Mucosa of descending colon (tissue), 3 donors: Measurements from ENCODE around the gene HIPK2. TPM values are rescaled to one million over a fixed set of nuclear protein-coding genes. Genes with fewer than 3 reads are reported as not detected.

Experiments
- ATAC-seq: fragments of 200-7000 bp; cut with Tn5 transposase; one replicate; pipeline ENCODE4 v1.9.1; 2020; ENCODE audit warnings: mild to moderate bottlenecking, moderate library complexity
- DNase-seq, 3 donors: peaks; one replicate each; pipeline ENCODE4 v3.0.0-alpha.2; 2020
- H3K36me3 ChIP-seq: fragments of 200-600 bp; one replicate; pipeline ENCODE4 v1.8.0; 2021; ENCODE audit warnings: low read depth, mild to moderate bottlenecking
- H3K4me1 ChIP-seq: fragments of 200-600 bp; one replicate; pipeline ENCODE4 v1.8.0; 2021; ENCODE audit warnings: low read depth, mild to moderate bottlenecking
- H3K4me3 ChIP-seq: fragments of 200-600 bp; one replicate; pipeline ENCODE4 v1.8.0; 2021; ENCODE audit warnings: mild to moderate bottlenecking
- H3K9me3 ChIP-seq: fragments of 200-600 bp; one replicate; pipeline ENCODE4 v1.8.0; 2021; ENCODE audit warnings: mild to moderate bottlenecking
- CTCF ChIP-seq: fragments of 200-600 bp; IDR thresholded peaks from one replicate; pipeline ENCODE4 v1.8.0; 2022; ENCODE audit warnings: antibody characterized with exemption, mild to moderate bottlenecking
- intact Hi-C, 2 donors: fragments of 100-400 bp; cut with DNase I in 1 of 2; cut with micrococcal nuclease in 1 of 2; formaldehyde crosslinking; loops; one replicate each; pipeline versions ENCODE4 v1.11.0 to v1.11.1; 2022; cut with DNase I, micrococcal nuclease
- total RNA-seq, 3 donors: library from RNA; stranded (reverse); fragmentation: NEBNext Ultra II Directional in 2 of 3; extraction: Animal tissue kit (Norgen Biotek cat#: 25700) in 2 of 3; gene quantifications; one replicate each; pipeline versions ENCODE4 v1.2.1 to v1.2.4, GENCODE V29; 2021 to 2023
- donor health status: DM: no; HTN: no; CAD: no; lungs with moderate emphysema.
- donor health status: DM: no; HTN: no; CAD: no.
- donor health status: DM: no; HTN: yes; CAD: no.

HIPK2 gene
- total RNA-seq, 3 donors from 2014 or later: 29.9 to 63.6 (median 39.9) TPM

GRCh38 chr7:139643951-139644585 lies 133.7 kb downstream of the HIPK2 start:
- Histone ChIP-seq H3K9me3 (no peaks in the 10 kb centered on the region), H3K36me3 (no peaks in the 10 kb centered on the region), H3K4me1 (peaks cover under 1% of the 10 kb centered on the region), H3K4me3 (no peak overlapping the region)
- intact Hi-C loops: loop anchor here in 1 of 2 donors (10.0 kb wide), 1 partner anchor 131 kb away; the partner anchor contains the start of gene HIPK2
- ATAC-seq: no peak
- TF ChIP-seq CTCF: no peak
- no peak for DNase-seq

- H3K36me3 ChIP-seq: no peaks in the 10 kb centered on the region
- TF ChIP-seq CTCF: no peak
- H3K9me3 ChIP-seq: no peaks in the 10 kb centered on the region
- no peak overlapping the region for H3K4me3 ChIP-seq
- ATAC-seq: no peak
- H3K4me1 ChIP-seq: no peaks in the 10 kb centered on the region
- intact Hi-C loops: loop anchor here in 1 of 2 donors (10.0 kb wide), 1 partner anchor 133 kb away; the partner anchor contains the start of gene HIPK2
- DNase-seq: no peak
Observed at GRCh38 chr7:139642283-139642682, 135.5 kb downstream of the HIPK2 start.

- no peak for TF ChIP-seq CTCF
- Histone ChIP-seq H3K36me3 (no peaks in the 10 kb centered on the region), H3K9me3 (no peaks in the 10 kb centered on the region), H3K4me1 (no peaks in the 10 kb centered on the region), H3K4me3 (no peak overlapping the region)
- intact Hi-C loops: loop anchor here in 1 of 2 donors (10.0 kb wide), 1 partner anchor 133 kb away; the partner anchor contains the start of gene HIPK2
- DNase-seq (no peak), ATAC-seq (no peak)
Observed at GRCh38 chr7:139641337-139641992, 136.3 kb downstream of the HIPK2 start.

- no peak for DNase-seq
- TF ChIP-seq CTCF: no peak
- intact Hi-C loops: loop anchor here in 1 of 2 donors (10.0 kb wide), 1 partner anchor 134 kb away; the partner anchor contains the start of gene HIPK2
- no peaks in the 10 kb centered on the region for H3K9me3 ChIP-seq
- H3K4me3 ChIP-seq: no peak overlapping the region
- no peak for ATAC-seq
- no peaks in the 10 kb centered on the region for H3K36me3 ChIP-seq
- H3K4me1 ChIP-seq: no peaks in the 10 kb centered on the region
Observed at GRCh38 chr7:139640681-139641080, 137.1 kb downstream of the HIPK2 start.

GRCh38 chr7:139639563-139639962 lies 138.2 kb downstream of the HIPK2 start:
- intact Hi-C loops: no loop called here
- TF ChIP-seq CTCF: no peak
- DNase-seq (no peak), ATAC-seq (no peak)
- no peaks in the 10 kb centered on the region for H3K4me1 ChIP-seq
- no peak overlapping the region for H3K4me3 ChIP-seq
- no peaks in the 10 kb centered on the region for H3K36me3 ChIP-seq
- no peaks in the 10 kb centered on the region for H3K9me3 ChIP-seq
